NCI-H2107 (cell line): ENCODE results near the gene CD209.
"Not testable (repeated sequence)": the region's sequence is repeated elsewhere in the genome, so short reads cannot be mapped to it uniquely, and the experiment has no call there.

Experiments
- DNase-seq: peaks from one replicate; lab custom pipeline; 2025; lab: John Stamatoyannopoulos, UW

Gene CD209

DNA sequence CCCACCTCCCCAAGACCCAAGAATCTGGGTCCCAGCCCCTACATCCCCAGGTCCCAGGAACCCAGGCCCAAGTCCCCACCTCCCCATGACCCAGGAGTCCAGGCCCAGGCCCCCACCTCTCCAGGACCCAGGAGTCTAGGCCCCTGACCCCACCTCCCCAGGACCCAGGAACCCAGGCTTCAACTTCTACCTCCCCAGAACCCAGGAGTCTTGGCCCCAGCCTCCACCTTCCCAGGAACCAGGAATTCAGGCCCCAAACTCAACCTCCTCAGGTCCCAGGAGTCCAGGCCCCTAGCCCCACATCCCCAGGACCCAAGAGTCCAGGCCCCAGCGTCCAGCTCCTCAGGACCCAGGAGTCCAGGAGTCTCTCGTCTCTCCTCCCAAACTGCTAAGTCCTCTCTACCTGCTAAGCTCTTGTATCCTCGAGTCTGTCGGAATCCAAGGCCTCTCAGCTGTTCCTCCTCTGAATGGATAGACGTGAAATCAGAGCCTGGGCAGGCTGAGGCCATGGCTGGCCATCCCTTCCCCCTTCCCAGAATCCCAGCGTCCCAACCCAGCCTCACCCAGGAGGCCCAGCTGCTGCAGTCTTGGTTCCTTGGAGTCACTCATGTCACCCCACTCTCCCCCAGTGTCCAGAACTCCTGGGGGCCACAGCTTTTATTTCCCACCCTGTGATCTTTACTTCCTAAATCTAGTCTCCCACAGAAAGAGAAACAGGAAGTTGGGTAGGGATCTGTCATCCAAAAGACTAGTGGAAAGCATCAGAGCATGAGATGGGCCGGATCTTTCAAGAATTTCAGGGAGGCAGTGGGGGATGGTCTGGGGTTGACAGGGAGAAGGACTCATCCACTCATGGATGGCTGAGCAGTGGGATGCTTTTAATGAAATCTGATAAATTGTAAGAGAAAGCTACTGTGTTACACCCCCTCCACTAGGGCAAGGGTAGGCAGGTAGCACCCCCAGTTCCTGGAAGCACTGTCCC, at the start of gene CD209:
CD209 (minus strand) TSS at position 632 of the 982 bp plus-strand sequence; CDS start at position 609, 23 bp downstream.
- no peak for DNase-seq

GRCh38 chr19:7795555-7796161, 48.3 kb upstream of the CD209 start:
- DNase-seq, result no peak

- DNase-seq, result no peak
These were observed 46.2 kb upstream of the CD209 start for GRCh38 chr19:7793493-7793892.

GRCh38 chr19:7792701-7793100, 45.4 kb upstream of the CD209 start:
- not testable (repeated sequence) for DNase-seq

DNA sequence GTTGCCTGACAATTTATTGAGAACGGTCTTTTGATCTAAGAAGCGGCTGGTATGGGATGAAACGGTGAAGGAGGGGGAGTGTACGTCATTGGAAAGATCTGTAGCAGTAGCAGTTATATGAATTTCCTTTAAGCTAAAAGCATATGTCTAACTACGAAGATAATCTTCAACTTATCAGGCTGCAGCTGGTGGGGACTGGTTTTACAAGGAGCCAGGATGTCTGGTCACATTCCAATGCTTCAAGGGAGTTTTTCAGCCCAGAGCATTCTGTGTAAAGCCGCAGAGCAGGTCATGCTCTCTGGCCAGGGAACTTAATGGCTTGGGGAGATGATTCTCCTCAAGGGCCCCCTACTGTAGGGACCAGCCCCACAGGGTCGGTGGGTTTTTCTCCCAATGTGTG, 44.9 kb upstream of the CD209 start:
- no peak for DNase-seq

- DNase-seq, result no peak
These were observed 43.1 kb upstream of the CD209 start for GRCh38 chr19:7790416-7790815.

GRCh38 chr19:7789447-7789846, 42.1 kb upstream of the CD209 start:
- DNase-seq, result no peak

- DNase-seq, result no peak
These were observed 41.6 kb upstream of the CD209 start for GRCh38 chr19:7788933-7789323.

DNA sequence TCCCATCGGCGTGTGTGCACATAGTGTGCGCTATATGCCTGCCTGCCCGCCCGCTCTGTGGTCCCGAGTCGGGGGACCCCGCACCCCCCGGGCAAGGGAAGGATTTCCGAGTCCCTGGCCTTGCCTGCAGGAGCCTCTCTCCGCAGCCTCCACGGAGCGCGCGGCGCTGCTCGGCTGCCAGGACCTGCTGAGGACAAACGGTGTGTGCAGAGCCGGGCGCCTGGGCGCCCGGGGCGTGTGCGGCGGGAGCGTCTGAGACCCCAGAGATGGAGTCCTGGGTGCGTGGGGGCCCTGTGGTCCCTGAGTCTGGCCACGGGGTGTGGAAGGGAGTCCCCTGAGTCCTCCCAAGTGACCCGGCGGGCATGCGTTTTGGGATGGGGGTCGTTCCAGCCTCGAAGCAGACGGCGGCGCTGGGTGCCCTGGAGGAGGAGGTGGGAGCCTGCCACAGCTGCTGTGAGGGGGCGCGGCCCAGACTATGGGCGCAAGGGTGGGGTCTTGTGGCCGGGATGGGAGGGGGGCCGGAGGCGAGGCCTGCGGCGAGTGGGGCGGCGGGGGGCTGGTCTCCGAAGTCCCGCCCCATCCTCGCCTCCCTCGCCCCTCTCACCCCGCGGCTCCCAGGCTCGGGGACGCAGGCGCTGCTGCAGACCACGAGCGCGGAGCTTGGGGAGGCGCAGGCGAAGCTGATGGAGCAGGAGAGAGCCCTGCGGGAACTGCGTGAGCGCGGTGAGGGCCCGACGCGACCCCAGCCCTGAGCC, 41.0 kb upstream of the CD209 start:
- DNase-seq, result no peak

GRCh38 chr19:7787602-7788177, 40.4 kb upstream of the CD209 start:
- DNase-seq, result no peak

- DNase-seq, result no peak
These were observed 39.8 kb upstream of the CD209 start for GRCh38 chr19:7787141-7787540.

DNA sequence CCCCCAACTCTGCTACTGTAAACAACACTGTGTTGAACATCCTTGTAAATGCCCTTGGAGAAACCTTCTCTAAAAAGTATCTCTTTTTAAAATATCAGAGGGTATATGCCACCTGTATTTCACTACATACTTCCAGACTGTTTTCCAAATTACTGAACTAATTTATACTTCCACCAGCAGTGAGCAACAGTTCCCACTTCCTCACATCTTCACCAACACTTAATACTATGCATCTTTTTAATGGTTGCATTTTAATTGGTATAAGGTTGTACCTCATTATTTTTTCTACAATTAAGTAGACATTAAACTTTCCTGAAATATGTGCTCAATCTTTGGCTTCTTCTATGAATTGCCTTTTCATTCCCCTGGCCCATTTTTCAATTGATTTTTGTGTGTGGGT, 37.5 kb upstream of the CD209 start:
- DNase-seq, result no peak

DNA sequence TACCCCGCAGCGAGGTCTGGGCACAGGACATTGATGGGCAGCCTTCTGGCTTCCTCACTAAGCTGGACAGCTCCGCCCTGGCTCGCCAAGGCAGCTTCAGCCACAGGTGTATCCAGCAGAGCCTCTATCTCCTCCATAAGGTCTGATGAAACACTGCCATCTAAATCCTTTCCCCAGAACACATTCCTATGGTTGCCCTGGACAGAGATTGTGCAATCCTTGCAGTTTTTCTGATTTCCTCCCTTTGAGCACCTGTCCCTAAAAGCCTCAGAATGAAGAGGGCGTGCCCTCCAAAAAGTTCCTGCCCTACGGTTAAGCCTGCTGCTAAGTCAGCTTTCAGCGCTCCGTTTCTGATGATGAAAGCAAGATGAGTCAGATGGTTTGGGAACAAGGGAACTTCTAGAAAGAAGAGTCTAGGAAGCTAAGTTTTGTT, 36.7 kb upstream of the CD209 start:
- no peak for DNase-seq

GRCh38 chr19:7781157-7781556, 33.8 kb upstream of the CD209 start:
- DNase-seq, result no peak

GRCh38 chr19:7779631-7780486, 32.5 kb upstream of the CD209 start:
- DNase-seq, result no peak

DNA sequence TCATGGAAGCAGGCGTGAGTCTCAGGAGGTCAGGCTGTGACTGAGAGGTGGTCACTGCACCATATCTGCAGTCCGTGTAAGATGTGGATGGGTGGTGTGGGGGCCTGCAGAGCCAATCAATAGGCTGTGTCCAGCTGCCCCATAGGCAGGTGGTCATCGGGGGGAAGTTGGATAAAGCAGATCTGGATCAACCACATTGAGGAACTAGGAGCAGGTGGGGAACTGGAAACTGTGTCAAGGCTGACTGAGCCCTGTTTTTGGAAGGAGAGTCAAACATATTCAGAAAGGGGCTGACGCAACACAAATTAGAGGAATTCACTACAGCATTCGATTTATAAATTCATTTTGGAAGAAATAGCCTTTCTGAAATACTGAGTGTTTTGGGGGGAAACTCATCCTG, 30.7 kb upstream of the CD209 start:
- no peak for DNase-seq

GRCh38 chr19:7775761-7776160, 28.4 kb upstream of the CD209 start:
- no peak for DNase-seq

- DNase-seq, result no peak
These were observed 26.5 kb upstream of the CD209 start for GRCh38 chr19:7773841-7774240.

DNA sequence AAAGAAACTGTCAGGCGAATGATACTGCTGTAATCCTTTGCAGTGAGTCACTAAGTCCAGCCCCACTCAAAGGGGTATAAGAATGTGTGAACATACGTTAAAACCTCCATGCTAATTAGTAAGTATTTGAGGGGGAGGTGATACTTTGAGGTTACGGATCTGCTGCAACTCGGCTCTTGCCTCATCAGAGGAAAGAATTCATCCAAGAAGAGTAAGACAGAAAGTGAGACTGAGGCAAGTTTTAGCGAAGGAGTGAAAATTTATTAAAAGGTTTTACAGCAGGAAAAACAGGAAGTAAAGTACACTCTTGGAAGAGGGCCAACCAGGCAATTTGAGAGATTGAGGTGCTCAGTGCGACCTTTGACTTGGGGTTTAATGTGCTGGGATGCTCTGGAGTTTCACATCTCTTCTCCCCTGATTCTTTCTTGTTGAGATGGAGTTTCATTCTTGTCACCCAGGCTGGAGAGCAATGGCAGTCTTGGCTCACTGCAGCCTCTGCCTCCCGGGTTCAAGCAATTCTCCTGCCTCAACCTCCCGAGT, 25.5 kb upstream of the CD209 start:
- DNase-seq, result no peak

- DNase-seq, result no peak
These were observed 23.7 kb upstream of the CD209 start for GRCh38 chr19:7771072-7771471.

DNA sequence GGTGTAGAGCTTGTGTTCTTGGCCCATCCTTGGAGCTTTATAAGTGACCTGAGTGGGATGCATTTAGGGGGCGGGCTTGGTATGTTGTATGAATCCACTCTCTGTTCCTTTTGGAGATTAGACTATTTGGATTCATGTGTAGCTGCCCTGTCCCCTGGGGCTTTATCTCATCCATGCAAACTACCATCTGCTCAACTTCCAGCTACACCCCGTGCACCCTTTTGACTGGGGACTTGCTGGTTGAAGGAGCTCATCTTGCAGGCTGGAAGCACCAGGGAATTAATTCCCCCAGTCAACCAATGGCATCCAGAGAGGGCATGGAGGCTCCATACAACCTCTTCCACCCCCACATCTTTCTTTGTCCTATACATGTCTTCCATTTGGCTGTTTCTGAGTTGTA, 21.8 kb upstream of the CD209 start:
- no peak for DNase-seq
